ENCODE data around the gene SHF.
"Not testable (repeated sequence)": the region's sequence is repeated elsewhere in the genome, so short reads cannot be mapped to it uniquely, and the experiment has no call there.

Gene SHF

DNA sequence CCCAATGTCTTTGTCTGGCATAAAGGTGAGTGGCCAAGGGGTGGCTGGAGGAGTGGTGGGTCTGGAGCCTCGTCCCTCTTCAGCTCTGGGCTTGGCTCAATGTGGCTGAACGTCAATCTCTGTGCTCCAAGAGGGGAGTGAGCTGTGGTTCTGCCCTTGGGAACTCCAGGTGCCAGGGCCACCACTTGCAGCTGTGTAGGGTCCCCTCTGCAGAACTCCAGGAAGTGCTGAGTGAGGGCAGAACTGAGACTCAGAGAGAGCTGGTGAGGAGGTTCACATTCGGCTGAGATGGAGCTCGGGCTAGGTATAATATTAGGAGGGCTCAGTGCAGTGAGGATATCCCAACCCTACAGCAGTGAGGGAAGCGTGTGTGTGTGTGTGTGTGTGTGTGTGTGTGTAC lies 46.4 kb downstream of the SHF start:
- in situ Hi-C loops (cut with HindIII; ENCODE audit: low sequenced_read_pairs) = no loop called here
- TF ChIP-seq, protein P1, sequence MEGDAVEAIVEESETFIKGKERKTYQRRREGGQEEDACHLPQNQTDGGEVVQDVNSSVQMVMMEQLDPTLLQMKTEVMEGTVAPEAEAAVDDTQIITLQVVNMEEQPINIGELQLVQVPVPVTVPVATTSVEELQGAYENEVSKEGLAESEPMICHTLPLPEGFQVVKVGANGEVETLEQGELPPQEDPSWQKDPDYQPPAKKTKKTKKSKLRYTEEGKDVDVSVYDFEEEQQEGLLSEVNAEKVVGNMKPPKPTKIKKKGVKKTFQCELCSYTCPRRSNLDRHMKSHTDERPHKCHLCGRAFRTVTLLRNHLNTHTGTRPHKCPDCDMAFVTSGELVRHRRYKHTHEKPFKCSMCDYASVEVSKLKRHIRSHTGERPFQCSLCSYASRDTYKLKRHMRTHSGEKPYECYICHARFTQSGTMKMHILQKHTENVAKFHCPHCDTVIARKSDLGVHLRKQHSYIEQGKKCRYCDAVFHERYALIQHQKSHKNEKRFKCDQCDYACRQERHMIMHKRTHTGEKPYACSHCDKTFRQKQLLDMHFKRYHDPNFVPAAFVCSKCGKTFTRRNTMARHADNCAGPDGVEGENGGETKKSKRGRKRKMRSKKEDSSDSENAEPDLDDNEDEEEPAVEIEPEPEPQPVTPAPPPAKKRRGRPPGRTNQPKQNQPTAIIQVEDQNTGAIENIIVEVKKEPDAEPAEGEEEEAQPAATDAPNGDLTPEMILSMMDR (IDR thresholded peaks at IDR 0.05; ENCODE audit: low read depth, low read length, missing control alignments) = no peak
- H3K4me3 ChIP-seq (ENCODE audit: low read depth, low read length) = no peak overlapping the region
- DNase-seq (ENCODE audit: low read depth) = no peak

DNA sequence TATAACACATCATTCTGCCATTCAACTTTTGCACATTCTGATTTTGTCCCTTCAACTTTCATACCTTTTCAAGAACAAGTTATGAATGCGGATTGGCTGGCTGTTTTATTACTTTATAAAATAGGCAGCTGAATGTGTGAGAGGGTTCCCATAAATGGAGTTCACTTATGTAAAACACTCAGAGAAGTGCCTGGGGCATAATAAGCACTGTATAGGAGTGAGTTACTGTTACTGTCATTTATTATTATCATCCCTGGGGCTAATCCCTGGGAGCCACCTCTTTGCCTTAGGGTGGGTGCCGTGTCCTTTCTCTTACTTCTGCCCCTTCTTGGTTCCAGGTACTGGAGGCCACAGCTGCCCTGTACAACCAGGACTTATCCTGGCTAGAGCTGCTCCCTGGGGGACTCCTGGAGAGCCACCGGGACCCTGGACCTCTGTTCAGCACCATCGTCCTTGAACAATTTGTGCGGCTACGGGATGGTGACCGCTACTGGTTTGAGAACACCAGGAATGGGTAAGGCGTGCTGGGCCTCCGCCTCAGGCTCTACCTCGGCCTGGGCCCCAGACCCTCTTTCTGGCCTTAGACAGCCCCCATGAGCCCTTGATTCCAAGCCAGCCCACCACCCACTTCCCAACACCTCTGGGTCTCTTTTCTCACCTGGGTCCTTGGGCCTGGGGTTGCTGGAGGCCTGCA lies 47.1 kb downstream of the SHF start:
- no peak for DNase-seq (ENCODE audit: low read depth)
- TF ChIP-seq, protein P1 (IDR thresholded peaks at IDR 0.05; ENCODE audit: low read depth, low read length, missing control alignments) = no peak
- in situ Hi-C loops (cut with HindIII; ENCODE audit: low sequenced_read_pairs) = no loop called here
- H3K4me3 ChIP-seq (ENCODE audit: low read depth, low read length) = no peak overlapping the region

DNA sequence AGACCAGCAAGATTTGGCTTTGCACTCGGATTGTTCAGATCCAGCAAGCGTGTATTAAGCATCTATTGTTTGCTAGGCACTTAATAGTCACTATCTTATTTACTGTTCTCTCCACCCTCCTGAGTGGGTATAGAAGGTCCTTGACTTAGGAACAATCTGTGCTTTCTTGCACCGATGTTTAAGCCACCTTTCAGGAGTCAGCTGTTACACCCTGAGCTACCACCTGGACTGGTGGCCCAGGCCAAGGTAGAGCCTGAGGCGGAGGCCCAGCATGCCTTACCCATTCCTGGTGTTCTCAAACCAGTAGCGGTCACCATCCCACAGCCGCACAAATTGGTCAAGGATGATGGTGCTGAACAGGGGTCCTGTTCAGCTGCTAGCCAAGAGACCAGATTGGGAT lies 48.0 kb downstream of the SHF start:
- TF ChIP-seq, protein P1 (IDR thresholded peaks at IDR 0.05; ENCODE audit: low read depth, low read length, missing control alignments) = no peak
- no peak overlapping the region for H3K4me3 ChIP-seq (ENCODE audit: low read depth, low read length)
- in situ Hi-C loops (cut with HindIII; ENCODE audit: low sequenced_read_pairs) = no loop called here
- no peak for DNase-seq (ENCODE audit: low read depth)

DNA sequence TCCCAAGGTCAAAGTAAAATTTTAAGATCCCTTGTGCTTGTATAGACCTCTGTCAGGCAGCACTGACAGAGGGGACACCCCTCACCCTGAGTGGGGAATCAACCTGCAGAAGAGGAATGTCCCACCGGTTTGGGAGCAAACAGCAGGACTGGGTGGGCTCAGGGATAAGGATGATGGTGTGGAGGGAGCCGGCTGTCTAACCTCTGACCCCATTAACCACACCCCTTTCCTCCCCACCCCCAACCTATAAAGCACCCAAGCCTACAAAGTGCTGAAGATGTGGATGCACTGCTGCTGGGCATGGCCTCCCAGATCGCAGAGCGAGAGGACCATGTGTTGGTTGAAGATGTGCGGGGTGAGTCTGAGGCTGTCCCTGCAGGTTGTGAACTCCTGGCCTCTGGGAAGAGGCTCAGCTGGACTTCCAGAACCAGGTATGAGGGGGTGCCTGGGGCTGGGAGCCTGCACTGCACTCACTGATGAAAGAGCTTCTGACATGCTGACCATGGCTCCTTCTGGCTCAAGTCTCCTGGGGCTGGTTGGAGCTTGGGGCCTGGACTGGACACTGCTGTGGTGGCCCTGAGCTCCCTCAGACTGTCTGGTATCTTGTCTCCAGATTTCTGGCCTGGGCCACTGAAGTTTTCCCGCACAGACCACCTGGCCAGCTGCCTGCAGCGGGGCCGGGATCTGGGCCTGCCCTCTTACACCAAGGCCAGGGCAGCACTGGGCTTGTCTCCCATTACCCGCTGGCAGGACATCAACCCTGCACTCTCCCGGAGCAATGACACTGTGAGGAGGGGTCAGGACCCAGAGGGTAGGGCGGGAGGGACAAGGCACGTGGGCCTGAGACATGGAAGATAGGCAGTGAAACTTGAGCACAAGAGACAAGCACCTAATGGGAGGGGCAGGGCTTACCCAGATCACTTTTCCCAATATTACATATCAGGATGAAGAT lies 48.7 kb downstream of the SHF start:
- DNase-seq (ENCODE audit: low read depth) = no peak
- in situ Hi-C loops (cut with HindIII; ENCODE audit: low sequenced_read_pairs) = no loop called here
- no peak overlapping the region for H3K4me3 ChIP-seq (ENCODE audit: low read depth, low read length)
- TF ChIP-seq, protein P1 (IDR thresholded peaks at IDR 0.05; ENCODE audit: low read depth, low read length, missing control alignments) = no peak

DNA sequence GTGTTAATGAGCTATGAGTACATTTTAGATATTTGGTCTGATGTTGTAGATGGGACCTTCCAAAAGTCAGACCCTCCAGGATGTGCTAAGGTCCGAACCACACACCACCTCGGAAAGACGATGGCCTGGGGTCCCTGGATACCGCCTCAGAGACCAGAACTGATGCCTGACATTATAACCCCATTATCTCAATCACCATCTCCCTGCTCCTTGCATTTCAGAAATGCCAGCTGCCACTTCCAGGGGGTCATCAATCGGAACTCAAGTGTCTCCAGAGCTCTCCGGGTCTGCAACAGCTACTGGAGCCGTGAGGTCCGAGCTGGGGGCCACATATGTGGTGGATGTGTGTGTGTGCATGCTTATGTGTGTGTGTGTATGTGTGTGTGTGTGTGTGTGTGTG lies 50.1 kb downstream of the SHF start:
- in situ Hi-C loops (cut with HindIII; ENCODE audit: low sequenced_read_pairs) = no loop called here
- TF ChIP-seq, protein P1 (IDR thresholded peaks at IDR 0.05; ENCODE audit: low read depth, low read length, missing control alignments) = no peak
- no peak for DNase-seq (ENCODE audit: low read depth)
- H3K4me3 ChIP-seq (ENCODE audit: low read depth, low read length) = no peak overlapping the region

DNA sequence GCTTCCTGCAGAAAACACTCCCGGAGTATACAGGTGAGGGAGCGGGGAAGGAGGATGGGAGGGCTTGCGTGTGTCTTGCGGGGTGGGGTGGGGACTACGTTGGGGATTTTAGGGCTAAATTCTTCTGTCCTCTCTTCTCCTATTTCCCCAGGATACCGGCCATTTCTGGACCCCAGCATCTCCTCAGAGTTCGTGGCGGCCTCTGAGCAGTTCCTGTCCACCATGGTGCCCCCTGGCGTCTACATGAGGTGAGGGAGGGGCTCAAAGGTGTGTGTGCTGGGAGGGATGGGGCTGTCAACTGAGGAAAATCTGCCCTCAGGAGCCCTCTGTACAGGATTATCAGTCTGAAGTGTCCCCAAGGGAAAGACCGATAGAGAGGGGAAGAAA lies 51.4 kb downstream of the SHF start:
- TF ChIP-seq, protein P1 (IDR thresholded peaks at IDR 0.05; ENCODE audit: low read depth, low read length, missing control alignments) = peak; percentile 36
- in situ Hi-C loops (cut with HindIII; ENCODE audit: low sequenced_read_pairs) = no loop called here
- H3K4me3 ChIP-seq (ENCODE audit: low read depth, low read length) = no peak overlapping the region
- DNase-seq (ENCODE audit: low read depth) = no peak

DNA sequence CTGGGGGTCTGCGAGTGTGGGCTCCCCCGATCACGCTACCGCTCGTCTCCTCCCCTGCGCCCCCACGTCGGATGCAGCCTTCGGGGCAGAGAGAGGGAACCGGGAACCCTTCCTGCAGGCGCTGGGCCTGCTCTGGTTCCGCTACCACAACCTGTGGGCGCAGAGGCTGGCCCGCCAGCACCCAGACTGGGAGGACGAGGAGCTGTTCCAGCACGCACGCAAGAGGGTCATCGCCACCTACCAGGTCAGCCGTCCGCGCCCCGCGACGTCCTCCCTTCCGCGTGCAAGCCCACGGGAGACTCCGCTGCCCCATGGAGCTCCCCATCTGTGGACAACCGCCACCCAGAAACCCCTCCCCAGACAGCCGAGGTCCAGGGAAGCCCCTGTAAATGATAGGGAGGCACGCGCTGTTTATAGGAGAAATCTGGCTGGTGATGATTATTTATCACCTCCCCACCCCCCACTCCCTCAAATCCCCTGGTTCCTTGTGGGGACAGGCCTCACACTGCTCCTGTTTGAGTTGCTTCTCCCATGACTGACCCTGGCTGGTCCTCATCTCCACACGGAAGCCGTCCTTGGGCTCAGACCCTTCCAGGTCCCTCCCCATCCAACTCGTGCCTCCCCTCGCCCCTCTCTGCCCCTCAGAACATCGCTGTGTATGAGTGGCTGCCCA lies 51.9 kb downstream of the SHF start:
- in situ Hi-C loops (cut with HindIII; ENCODE audit: low sequenced_read_pairs); H3K4me3 ChIP-seq (ENCODE audit: low read depth, low read length); DNase-seq (ENCODE audit: low read depth): not testable (repeated sequence)
